ENCODE results near the gene ANGEL1.

ANGEL1 gene

GRCh38 chr14:76812422-76813383 is at the start of gene ANGEL1:
Gene ANGEL1, minus strand, starts transcription at chr14:76812882. Its CDS starts 55 bp downstream, at chr14:76812827.
- peak within 1 kb of the TSS; percentile 66 to 84 for H3K4me3 ChIP-seq (ENCODE audit: low read length in 2 of 2)
- peaks cover 7 to 10% of the 10 kb centered on the region in 2 donors for H3K36me3 ChIP-seq (ENCODE audit: control insufficient read depth in 2 of 2, insufficient read depth in 2 of 2, low read length in 2 of 2)
- H3K4me1 ChIP-seq (ENCODE audit: control insufficient read depth, insufficient read depth, low read length), result peaks cover 12% of the 10 kb centered on the region
- H3K9ac ChIP-seq (ENCODE audit: low read length in 2 of 2), result peak within 1 kb of the TSS; percentile 61 to 76
- peaks cover 0 to 2% of the 10 kb centered on the region in 2 donors for H3K27me3 ChIP-seq (ENCODE audit: control insufficient read depth in 1 of 2, insufficient read depth in 2 of 2, low read length in 2 of 2)
- no peaks in the 10 kb centered on the region for H3K9me3 ChIP-seq (ENCODE audit: control insufficient read depth in 2 of 2, low read length in 2 of 2)
- peak within 1 kb of the TSS; percentile 37 for H3K27ac ChIP-seq (ENCODE audit: low read length)

- Histone ChIP-seq H3K4me1 (ENCODE audit: control insufficient read depth, insufficient read depth, low read length) (no peaks in the 10 kb centered on the region), H3K9ac (ENCODE audit: low read length in 2 of 2) (no peak overlapping the region), H3K4me3 (ENCODE audit: low read length in 2 of 2) (no peak overlapping the region), H3K36me3 (ENCODE audit: control insufficient read depth in 2 of 2, insufficient read depth in 2 of 2, low read length in 2 of 2) (no peaks in the 10 kb centered on the region), H3K27me3 (ENCODE audit: control insufficient read depth in 1 of 2, insufficient read depth in 2 of 2, low read length in 2 of 2) (peaks cover 0 to 2% of the 10 kb centered on the region in 2 donors), H3K27ac (ENCODE audit: low read length) (no peak overlapping the region), H3K9me3 (ENCODE audit: control insufficient read depth in 2 of 2, low read length in 2 of 2) (no peaks in the 10 kb centered on the region)
Observed at GRCh38 chr14:76861574-76862255, 49.0 kb upstream of the ANGEL1 start.

GRCh38 chr14:76856769-76857168 is 44.1 kb upstream of the ANGEL1 start:
- H3K9ac ChIP-seq (ENCODE audit: low read length in 2 of 2), result no peak overlapping the region
- H3K36me3 ChIP-seq (ENCODE audit: control insufficient read depth in 2 of 2, insufficient read depth in 2 of 2, low read length in 2 of 2), result no peaks in the 10 kb centered on the region
- H3K4me3 ChIP-seq (ENCODE audit: low read length in 2 of 2), result no peak overlapping the region

GRCh38 chr14:76855066-76855465 is 42.4 kb upstream of the ANGEL1 start:
- Histone ChIP-seq H3K27ac (ENCODE audit: low read length) (no peak overlapping the region), H3K36me3 (ENCODE audit: control insufficient read depth in 2 of 2, insufficient read depth in 2 of 2, low read length in 2 of 2) (no peaks in the 10 kb centered on the region), H3K4me3 (ENCODE audit: low read length in 2 of 2) (no peak overlapping the region), H3K4me1 (ENCODE audit: control insufficient read depth, insufficient read depth, low read length) (no peaks in the 10 kb centered on the region), H3K9me3 (ENCODE audit: control insufficient read depth in 2 of 2, low read length in 2 of 2) (no peaks in the 10 kb centered on the region), H3K9ac (ENCODE audit: low read length in 2 of 2) (no peak overlapping the region), H3K27me3 (ENCODE audit: control insufficient read depth in 1 of 2, insufficient read depth in 2 of 2, low read length in 2 of 2) (peaks cover 0 to 2% of the 10 kb centered on the region in 2 donors)

More at GRCh38 chr14:76856769-76857168, 44.1 kb upstream of the ANGEL1 start:
- H3K9me3 ChIP-seq (ENCODE audit: control insufficient read depth in 2 of 2, low read length in 2 of 2), result no peaks in the 10 kb centered on the region
- no peak overlapping the region for H3K27ac ChIP-seq (ENCODE audit: low read length)
- H3K4me1 ChIP-seq (ENCODE audit: control insufficient read depth, insufficient read depth, low read length), result no peaks in the 10 kb centered on the region
- peaks cover under 1 to 2% of the 10 kb centered on the region in 2 donors for H3K27me3 ChIP-seq (ENCODE audit: control insufficient read depth in 1 of 2, insufficient read depth in 2 of 2, low read length in 2 of 2)

GRCh38 chr14:76848879-76849278 is 36.2 kb upstream of the ANGEL1 start:
- Histone ChIP-seq H3K4me3 (ENCODE audit: low read length in 2 of 2) (no peak overlapping the region), H3K9me3 (ENCODE audit: control insufficient read depth in 2 of 2, low read length in 2 of 2) (no peaks in the 10 kb centered on the region), H3K27ac (ENCODE audit: low read length) (no peak overlapping the region), H3K9ac (ENCODE audit: low read length in 2 of 2) (no peak overlapping the region), H3K27me3 (ENCODE audit: control insufficient read depth in 1 of 2, insufficient read depth in 2 of 2, low read length in 2 of 2) (peaks cover 3 to 5% of the 10 kb centered on the region in 2 donors), H3K4me1 (ENCODE audit: control insufficient read depth, insufficient read depth, low read length) (no peaks in the 10 kb centered on the region), H3K36me3 (ENCODE audit: control insufficient read depth in 2 of 2, insufficient read depth in 2 of 2, low read length in 2 of 2) (no peaks in the 10 kb centered on the region)

GRCh38 chr14:76846331-76847047 is 33.8 kb upstream of the ANGEL1 start:
- Histone ChIP-seq H3K36me3 (ENCODE audit: control insufficient read depth in 2 of 2, insufficient read depth in 2 of 2, low read length in 2 of 2) (no peaks in the 10 kb centered on the region), H3K9ac (ENCODE audit: low read length in 2 of 2) (no peak overlapping the region), H3K27ac (ENCODE audit: low read length) (no peak overlapping the region), H3K4me1 (ENCODE audit: control insufficient read depth, insufficient read depth, low read length) (no peaks in the 10 kb centered on the region), H3K9me3 (ENCODE audit: control insufficient read depth in 2 of 2, low read length in 2 of 2) (no peaks in the 10 kb centered on the region), H3K27me3 (ENCODE audit: control insufficient read depth in 1 of 2, insufficient read depth in 2 of 2, low read length in 2 of 2) (peaks cover 3 to 5% of the 10 kb centered on the region in 2 donors), H3K4me3 (ENCODE audit: low read length in 2 of 2) (no peak overlapping the region)

GRCh38 chr14:76844223-76844622 is 31.5 kb upstream of the ANGEL1 start:
- Histone ChIP-seq H3K27ac (ENCODE audit: low read length) (no peak overlapping the region), H3K9me3 (ENCODE audit: control insufficient read depth in 2 of 2, low read length in 2 of 2) (no peaks in the 10 kb centered on the region), H3K4me3 (ENCODE audit: low read length in 2 of 2) (no peak overlapping the region), H3K9ac (ENCODE audit: low read length in 2 of 2) (no peak overlapping the region), H3K27me3 (ENCODE audit: control insufficient read depth in 1 of 2, insufficient read depth in 2 of 2, low read length in 2 of 2) (peaks cover 3 to 5% of the 10 kb centered on the region in 2 donors), H3K4me1 (ENCODE audit: control insufficient read depth, insufficient read depth, low read length) (no peaks in the 10 kb centered on the region), H3K36me3 (ENCODE audit: control insufficient read depth in 2 of 2, insufficient read depth in 2 of 2, low read length in 2 of 2) (no peaks in the 10 kb centered on the region)

GRCh38 chr14:76842414-76842813 is 29.7 kb upstream of the ANGEL1 start:
- no peak overlapping the region for H3K9ac ChIP-seq (ENCODE audit: low read length in 2 of 2)
- H3K27ac ChIP-seq (ENCODE audit: low read length), result no peak overlapping the region
- H3K4me1 ChIP-seq (ENCODE audit: control insufficient read depth, insufficient read depth, low read length), result no peaks in the 10 kb centered on the region
- no peaks in the 10 kb centered on the region for H3K36me3 ChIP-seq (ENCODE audit: control insufficient read depth in 2 of 2, insufficient read depth in 2 of 2, low read length in 2 of 2)
- peaks cover 3 to 5% of the 10 kb centered on the region in 2 donors for H3K27me3 ChIP-seq (ENCODE audit: control insufficient read depth in 1 of 2, insufficient read depth in 2 of 2, low read length in 2 of 2)
- H3K9me3 ChIP-seq (ENCODE audit: control insufficient read depth in 2 of 2, low read length in 2 of 2), result no peaks in the 10 kb centered on the region
- no peak overlapping the region for H3K4me3 ChIP-seq (ENCODE audit: low read length in 2 of 2)

- Histone ChIP-seq H3K36me3 (ENCODE audit: control insufficient read depth in 2 of 2, insufficient read depth in 2 of 2, low read length in 2 of 2) (no peaks in the 10 kb centered on the region), H3K27me3 (ENCODE audit: control insufficient read depth in 1 of 2, insufficient read depth in 2 of 2, low read length in 2 of 2) (no peaks in the 10 kb centered on the region), H3K4me1 (ENCODE audit: control insufficient read depth, insufficient read depth, low read length) (no peaks in the 10 kb centered on the region), H3K9ac (ENCODE audit: low read length in 2 of 2) (no peak overlapping the region), H3K4me3 (ENCODE audit: low read length in 2 of 2) (no peak overlapping the region), H3K27ac (ENCODE audit: low read length) (no peak overlapping the region), H3K9me3 (ENCODE audit: control insufficient read depth in 2 of 2, low read length in 2 of 2) (no peaks in the 10 kb centered on the region)
Observed at GRCh38 chr14:76837524-76837923, 24.8 kb upstream of the ANGEL1 start.

- no peaks in the 10 kb centered on the region for H3K9me3 ChIP-seq (ENCODE audit: control insufficient read depth in 2 of 2, low read length in 2 of 2)
Observed at GRCh38 chr14:76836029-76836630, 23.4 kb upstream of the ANGEL1 start.

More at GRCh38 chr14:76836029-76836630, 23.4 kb upstream of the ANGEL1 start:
- H3K9ac ChIP-seq (ENCODE audit: low read length in 2 of 2), result no peak overlapping the region
- no peaks in the 10 kb centered on the region for H3K27me3 ChIP-seq (ENCODE audit: control insufficient read depth in 1 of 2, insufficient read depth in 2 of 2, low read length in 2 of 2)
- no peaks in the 10 kb centered on the region for H3K36me3 ChIP-seq (ENCODE audit: control insufficient read depth in 2 of 2, insufficient read depth in 2 of 2, low read length in 2 of 2)
- no peaks in the 10 kb centered on the region for H3K4me1 ChIP-seq (ENCODE audit: control insufficient read depth, insufficient read depth, low read length)
- H3K4me3 ChIP-seq (ENCODE audit: low read length in 2 of 2), result no peak overlapping the region
- H3K27ac ChIP-seq (ENCODE audit: low read length), result no peak overlapping the region
